Fibroblast of skin of abdomen (primary cell): ENCODE results near the gene TMPRSS6.

ENCODE experiments used
- DNase-seq: peaks from one replicate; pipeline ENCODE4 v3.0.0-alpha.2; 2013

The TMPRSS6 gene

DNA sequence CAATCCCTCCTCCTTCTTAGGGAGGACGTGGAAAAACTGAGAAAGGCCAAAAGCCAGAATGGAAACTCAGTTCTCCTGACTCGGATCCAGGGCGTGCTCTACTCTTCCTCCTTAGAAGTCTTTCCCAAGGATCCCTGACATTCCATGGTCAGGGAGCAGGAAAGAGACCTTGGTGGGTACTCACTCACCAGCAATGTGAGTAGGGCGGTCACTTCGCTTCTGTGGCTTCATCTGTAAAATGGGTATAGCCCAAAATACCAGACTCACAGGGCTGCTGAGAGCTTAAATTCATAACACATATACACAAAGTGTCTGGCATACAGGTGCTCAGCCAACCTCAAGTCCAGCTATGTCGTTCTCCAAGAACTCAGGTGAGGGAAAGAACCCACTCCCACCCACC is 58.6 kb downstream of the TMPRSS6 start:
- no peak for DNase-seq

- no peak for DNase-seq
These were observed 60.3 kb downstream of the TMPRSS6 start for GRCh38 chr22:37049224-37049623.

DNA sequence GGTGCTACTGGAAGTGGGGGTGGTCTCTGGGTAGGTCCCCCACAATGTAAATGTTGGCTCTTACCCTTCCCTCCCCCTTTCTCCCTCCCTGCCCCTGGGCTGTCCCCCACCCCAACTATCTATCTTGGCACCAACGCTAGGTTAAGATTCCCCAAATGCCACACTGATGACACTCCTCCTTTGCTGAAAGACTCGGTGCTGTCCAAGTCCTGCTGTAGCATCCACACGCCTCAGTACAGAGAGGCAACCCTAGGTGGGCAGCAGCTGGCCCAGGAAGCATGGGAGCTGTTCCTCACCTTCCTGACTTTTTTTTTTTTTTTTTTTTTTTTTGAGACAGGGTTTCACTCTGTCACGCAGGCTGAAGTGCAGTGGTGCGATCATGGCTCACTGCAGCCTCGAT is 61.4 kb downstream of the TMPRSS6 start:
- DNase-seq, result peak; percentile 15

DNA sequence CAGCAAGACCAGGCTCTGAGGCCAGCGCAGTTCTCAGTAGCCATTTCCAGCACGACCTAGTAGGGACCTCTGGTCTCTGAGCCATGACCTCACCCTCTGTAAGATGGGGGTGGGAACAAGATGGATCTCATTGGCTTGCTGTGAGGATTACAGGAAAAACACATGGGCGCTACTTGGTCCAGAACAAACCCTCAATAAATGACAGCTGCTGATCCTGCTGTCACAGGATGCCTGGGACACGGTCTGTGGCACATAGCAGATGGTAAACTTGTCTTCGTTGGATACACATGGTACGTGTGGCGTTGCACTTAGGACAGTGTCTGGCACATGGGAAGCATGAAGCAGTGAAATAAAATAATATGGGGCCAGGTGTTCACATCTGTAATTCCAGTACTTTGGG is 62.5 kb downstream of the TMPRSS6 start:
- no peak for DNase-seq

DNA sequence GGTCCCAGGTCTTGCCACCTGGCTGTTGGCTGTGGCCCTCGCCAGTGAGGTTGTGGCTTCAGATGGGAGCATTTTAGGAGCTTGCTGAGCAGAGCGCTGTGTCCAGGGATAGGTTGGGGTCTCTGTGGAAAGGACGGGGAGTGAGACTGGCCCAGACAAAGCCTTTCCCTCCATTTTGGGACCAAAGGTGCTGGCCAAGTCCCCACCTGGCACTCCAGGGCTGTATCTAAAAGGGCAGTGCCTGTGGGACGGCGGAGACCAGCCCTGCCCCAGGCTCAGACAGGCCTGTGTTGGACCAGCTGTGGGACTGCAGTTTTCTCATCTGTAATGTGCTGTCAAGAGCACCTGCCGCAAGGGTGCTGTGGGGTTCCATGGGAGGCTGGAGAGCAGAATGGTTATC is 62.9 kb downstream of the TMPRSS6 start:
- DNase-seq, result no peak

DNA sequence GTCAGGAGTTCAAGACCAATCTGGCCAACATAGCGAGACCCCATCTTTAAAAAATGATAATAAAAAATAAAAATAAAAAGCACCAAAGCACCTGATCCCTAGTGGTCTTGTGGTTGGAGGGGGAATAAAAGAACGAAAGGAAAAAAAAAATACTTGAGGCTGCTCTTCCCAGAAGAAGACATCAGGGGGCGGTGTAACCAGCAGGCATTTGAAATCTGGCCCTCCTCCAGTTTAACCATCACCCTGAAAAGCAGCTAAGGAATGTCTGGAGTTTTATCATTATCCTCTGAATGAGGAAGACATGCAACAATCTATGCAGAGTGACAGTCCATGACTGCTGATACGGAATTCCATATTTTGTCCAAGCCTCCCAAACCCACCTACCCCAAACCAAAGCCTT is 63.6 kb downstream of the TMPRSS6 start:
- DNase-seq, result peak; percentile 71

DNA sequence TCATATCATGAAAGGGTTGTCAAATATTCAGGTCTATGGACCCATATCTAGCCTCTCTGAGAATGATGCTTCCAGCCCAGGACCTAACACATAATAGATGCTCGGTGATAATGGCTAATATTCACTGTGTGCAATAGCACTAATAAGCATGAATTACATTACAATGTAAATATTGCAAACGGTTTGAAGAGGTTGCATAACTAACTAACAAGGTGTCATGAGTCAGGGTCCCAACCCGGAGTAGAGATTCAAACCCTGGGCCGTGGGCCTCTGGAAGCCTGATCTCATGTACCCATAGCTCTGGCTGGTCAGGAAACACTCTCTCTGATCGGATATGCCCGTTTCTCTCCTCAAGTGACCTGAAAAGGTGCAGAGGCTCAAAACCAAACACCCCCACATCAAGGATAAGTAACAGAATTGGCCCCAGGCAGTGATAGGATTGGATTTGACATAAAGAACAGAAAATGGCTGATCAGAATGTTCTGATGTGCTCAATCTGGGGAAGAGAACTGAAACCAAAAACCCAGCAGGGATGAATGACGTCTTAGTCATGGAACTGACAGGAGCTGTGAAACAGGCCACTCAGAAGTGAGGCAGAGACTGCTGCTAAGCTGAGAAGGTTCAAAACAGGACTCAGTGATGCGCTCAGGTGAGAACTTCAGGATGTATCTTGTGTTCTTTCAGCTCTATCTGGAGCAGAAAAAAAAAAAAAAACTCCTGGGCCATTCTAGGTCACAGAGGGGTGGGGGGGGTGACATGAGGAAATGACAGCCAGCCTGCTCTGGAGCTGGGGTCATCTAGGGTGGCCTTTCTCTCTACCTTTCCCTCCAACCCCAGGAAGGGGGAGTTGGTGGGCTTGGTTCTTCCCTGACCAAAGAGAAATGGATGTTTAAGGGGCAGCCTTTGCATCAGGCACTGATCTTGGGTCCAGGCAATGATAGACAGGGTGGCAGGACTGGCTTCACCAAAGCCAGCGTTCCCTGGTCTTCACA is 64.6 kb downstream of the TMPRSS6 start:
- DNase-seq, result no peak

- DNase-seq, result peak; percentile 16
These were observed 65.5 kb downstream of the TMPRSS6 start for GRCh38 chr22:37043828-37044538.

- DNase-seq, result no peak
These were observed 66.2 kb downstream of the TMPRSS6 start for GRCh38 chr22:37043209-37043827.

GRCh38 chr22:37039466-37039865 is 70.0 kb downstream of the TMPRSS6 start:
- DNase-seq, result no peak

DNA sequence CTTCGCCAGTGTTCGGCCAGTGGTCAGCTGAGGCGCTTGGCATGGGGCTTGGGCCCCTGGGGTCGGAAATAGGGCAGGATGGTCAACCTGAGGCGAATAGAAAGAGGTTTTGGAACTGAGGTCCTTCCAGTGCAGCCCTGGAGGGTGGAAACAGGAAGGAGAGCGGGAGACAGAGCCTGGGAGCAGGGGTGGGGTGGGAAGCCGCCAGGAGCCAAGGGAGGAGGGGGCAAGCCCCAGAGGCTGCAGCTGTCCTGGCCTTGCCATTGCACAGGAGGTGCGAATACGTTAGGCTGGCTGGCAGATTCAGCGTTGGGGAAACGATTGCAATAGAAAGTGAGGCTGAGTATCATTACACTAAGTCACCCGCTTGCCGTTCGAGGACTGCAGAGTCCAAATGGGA is 71.8 kb downstream of the TMPRSS6 start:
- no peak for DNase-seq

- no peak for DNase-seq
These were observed 72.7 kb downstream of the TMPRSS6 start for GRCh38 chr22:37036655-37037377.

GRCh38 chr22:37033605-37034430 is 75.7 kb downstream of the TMPRSS6 start:
- DNase-seq, result no peak

DNA sequence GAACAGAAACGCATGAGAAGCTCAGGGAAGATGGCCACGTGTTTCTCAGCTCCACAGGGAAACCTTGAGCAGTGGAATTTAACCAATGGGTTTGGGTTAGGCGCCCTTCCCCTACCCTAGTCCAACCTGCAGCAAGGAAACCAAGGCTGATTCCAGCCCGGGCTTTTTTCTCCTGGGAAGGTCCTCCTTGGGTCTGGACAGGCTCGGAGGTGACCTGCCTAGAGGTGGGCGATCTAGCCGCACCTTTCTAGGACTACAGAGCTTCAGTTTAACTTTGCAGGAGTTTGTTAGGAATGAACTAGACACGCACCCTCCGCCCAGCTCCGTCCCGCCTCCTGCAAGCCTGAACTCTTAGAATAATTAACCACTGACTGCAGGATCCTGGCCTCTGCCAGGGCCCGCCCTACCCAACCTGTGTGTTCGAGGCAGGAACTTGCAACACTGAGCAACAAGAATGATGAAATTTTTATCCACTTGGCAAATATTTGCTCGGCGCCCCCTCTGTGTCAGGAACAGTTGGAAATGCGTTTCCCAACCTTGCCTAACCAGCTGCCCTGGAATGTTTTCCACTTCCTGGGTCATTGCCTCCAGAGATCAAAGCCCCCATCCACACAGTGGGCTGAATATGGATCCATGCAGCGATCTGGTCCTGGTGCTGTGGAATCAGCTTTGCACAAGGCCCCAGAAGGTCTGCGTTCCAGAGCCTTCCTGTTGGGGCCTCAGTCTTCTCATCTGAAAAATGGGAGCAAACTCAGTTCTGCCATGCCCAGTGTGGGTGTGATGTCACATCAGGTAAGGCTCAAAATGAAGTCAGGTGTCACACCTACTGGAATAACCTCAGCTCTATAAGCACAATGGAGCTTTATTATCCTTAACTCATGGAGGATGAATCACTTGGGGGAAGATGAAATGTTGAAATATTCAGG is 76.7 kb downstream of the TMPRSS6 start:
- peak; percentile 77 for DNase-seq

DNA sequence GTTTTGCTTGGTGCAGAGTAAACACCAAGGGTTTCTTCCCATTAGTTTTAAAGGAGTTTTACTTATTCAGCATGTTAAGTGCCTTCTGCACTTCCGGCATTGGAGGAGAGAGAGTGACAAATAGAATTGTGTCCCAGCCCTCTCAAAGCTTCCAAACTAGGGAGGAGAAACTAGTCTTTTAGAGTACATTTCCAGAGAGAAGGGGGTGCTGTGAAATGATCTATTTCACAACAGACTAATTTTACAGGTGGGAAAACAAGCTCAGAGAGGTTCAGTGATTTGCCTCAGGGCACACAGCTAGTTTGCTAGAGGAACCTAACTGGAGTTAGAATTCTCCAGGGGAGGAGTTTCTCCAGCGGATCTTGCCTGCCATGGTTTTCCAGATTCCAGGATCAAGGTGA is 77.4 kb downstream of the TMPRSS6 start:
- no peak for DNase-seq

DNA sequence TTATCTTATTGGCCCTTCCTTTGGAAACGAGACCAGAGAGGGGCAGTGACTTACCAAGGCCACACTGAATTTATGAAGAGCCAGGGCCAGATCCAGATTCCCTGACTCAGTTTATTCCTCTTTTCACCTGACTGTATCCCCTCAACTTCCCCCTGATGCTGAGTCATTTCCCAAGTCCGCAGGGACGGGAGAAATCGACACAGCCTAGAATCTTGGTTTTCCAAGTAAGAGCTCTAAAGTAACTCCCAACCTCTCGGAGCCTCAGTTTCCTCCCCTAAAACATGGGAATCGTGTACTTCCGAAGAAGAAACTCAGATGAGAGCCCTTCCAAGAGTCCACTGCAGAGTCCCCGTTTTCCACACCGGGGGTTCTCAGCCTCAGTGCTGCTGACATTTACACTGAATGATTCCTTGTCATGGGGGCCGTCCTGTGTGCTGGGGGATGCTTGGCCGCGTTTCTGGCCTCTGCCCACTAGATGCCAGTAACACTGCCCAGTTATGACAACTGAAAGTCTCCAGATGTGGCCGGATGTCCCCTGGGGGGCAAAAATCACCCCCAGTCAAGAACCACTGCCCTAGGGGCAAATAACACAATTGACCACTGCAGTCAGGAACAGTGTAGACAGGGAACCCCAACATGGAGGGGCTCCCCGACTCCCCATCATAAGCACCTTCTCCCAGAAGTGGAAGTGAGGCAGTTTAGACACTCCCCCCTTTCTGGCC is 78.8 kb downstream of the TMPRSS6 start:
- DNase-seq, result no peak

- DNase-seq, result no peak
These were observed 80.5 kb downstream of the TMPRSS6 start for GRCh38 chr22:37028692-37029674.

DNA sequence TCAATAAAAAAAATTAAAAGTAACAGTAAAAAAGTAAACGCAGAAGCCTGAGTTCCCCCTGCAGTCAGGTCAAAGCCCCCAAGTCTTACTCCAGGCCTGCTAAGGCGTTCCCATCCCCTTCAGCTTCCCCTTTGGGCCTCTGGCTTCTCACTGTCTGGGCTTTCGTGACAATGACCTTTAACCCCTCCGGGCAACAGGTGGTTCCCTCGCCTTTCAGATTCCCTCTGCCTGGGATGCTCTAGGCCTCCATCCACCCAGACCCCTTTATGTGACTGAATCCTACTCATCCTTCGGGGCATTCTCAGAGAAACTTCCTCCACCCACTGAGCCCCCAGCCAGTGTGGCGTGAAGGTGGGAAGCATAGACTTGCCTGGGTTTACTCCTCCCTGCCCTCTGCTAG is 82.0 kb downstream of the TMPRSS6 start:
- no peak for DNase-seq

DNA sequence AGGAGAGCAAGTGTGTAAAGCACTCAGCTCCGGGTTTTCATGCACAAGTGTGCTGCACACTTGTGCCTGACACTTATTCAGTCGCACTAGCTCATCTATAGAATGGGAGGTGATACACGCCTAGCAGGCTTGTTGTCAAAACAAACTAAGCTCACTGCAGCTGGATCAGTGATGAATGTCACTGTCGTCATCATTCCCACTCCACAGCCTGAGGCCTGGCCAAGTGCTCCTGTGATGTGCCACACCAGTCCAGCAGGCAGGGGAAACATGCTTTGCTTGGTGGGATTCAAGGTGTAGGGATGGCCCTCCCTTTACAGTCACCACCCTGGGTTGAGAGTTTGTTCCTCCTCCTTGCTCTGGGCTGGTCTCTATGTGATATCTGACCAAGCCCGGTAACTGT is 83.2 kb downstream of the TMPRSS6 start:
- no peak for DNase-seq
